Measurements from ENCODE around the gene BRWD1. TPM values are rescaled to one million over a fixed set of nuclear protein-coding genes. Genes with fewer than 3 reads are reported as not detected.

BRWD1 gene
- total and polyA plus RNA-seq, 2 experiments from 2014 or later, result 35.2 to 75.5 TPM

- peaks cover 57% of the 10 kb centered on the region for H3K36me3 Mint-ChIP-seq (ENCODE audit: low read depth)
- H3K27ac Mint-ChIP-seq, result peak overlapping the region; percentile 97
- no peaks in the 10 kb centered on the region for H3K9me2 ChIP-seq (ENCODE audit: insufficient read depth)
- no peak for TF ChIP-seq EZH2phosphoT487 (IDR thresholded peaks at IDR 0.05; ENCODE audit: unreplicated experiment)
- no peak for TF ChIP-seq POLR2AphosphoS5 (IDR thresholded peaks at IDR 0.05; ENCODE audit: low read depth)
- peak overlapping the region; percentile 95; the same call in 1 of the 2 replicates for H3K27ac ChIP-seq (ENCODE audit: low read depth)
- peak overlapping the region; percentile 87 for H3K4me3 ChIP-seq
- peaks cover 10% of the 10 kb centered on the region for H3K27me3 Mint-ChIP-seq (ENCODE audit: insufficient read depth, low read depth, poor library complexity)
- H3K4me1 Mint-ChIP-seq, result peaks cover 49% of the 10 kb centered on the region
- peaks cover 21% of the 10 kb centered on the region for H4K20me1 ChIP-seq (replicated peaks; ENCODE audit: insufficient read depth)
- DNase-seq (ENCODE audit: low spot score) (no peak), ATAC-seq (no peak)
- no peaks in the 10 kb centered on the region for H3K27me3 ChIP-seq (ENCODE audit: insufficient read depth)
- H2AFZ ChIP-seq, result no peak overlapping the region
- H3K4me3 Mint-ChIP-seq, result peak overlapping the region; percentile 92
- peaks cover 23% of the 10 kb centered on the region for H3F3A ChIP-seq (replicated peaks; ENCODE audit: low read depth)
- peaks cover 40% of the 10 kb centered on the region for H3K79me2 ChIP-seq (replicated peaks; ENCODE audit: insufficient read depth)
- peaks cover 54% of the 10 kb centered on the region for H3K4me1 ChIP-seq (ENCODE audit: insufficient read depth)
- peak overlapping the region; percentile 77 for H3K4me2 ChIP-seq
- peaks cover 35% of the 10 kb centered on the region; the same call in 1 of the 2 replicates for H3K36me3 ChIP-seq (ENCODE audit: insufficient read depth)
- H3K9me3 Mint-ChIP-seq, result no peaks in the 10 kb centered on the region
These were observed 34.1 kb upstream of the BRWD1 start for GRCh38 chr21:39347537-39347936.

GRCh38 chr21:39346671-39347331 is 33.4 kb upstream of the BRWD1 start:
- Mint-ChIP-seq H3K27me3 (ENCODE audit: insufficient read depth, low read depth, poor library complexity) (peaks cover 9% of the 10 kb centered on the region), H3K4me3 (peak overlapping the region; percentile 92), H3K27ac (peak overlapping the region; percentile 25; the same call in 1 of the 2 replicates), H3K36me3 (ENCODE audit: low read depth) (peaks cover 64% of the 10 kb centered on the region), H3K4me1 (peaks cover 49% of the 10 kb centered on the region), H3K9me3 (no peaks in the 10 kb centered on the region)
- peaks cover 26% of the 10 kb centered on the region for H3F3A ChIP-seq (replicated peaks; ENCODE audit: low read depth)
- no peak for TF ChIP-seq CREB1 (CRISPR knock-in tag; IDR thresholded peaks at IDR 0.05; ENCODE audit: low read depth)
- no peak for TF ChIP-seq REST (IDR thresholded peaks at IDR 0.05; ENCODE audit: unreplicated experiment)
- no peak for TF ChIP-seq EZH2phosphoT487 (IDR thresholded peaks at IDR 0.05; ENCODE audit: unreplicated experiment)
- TF ChIP-seq ZNF331 (CRISPR knock-in tag; IDR thresholded peaks at IDR 0.05; ENCODE audit: low read depth), result no peak
- TF ChIP-seq POLR2AphosphoS5 (IDR thresholded peaks at IDR 0.05; ENCODE audit: low read depth), result no peak
- TF ChIP-seq NANOG (IDR thresholded peaks at IDR 0.05; ENCODE audit: borderline replicate concordance), result no peak
- TF ChIP-seq STAT1 (IDR thresholded peaks at IDR 0.05; ENCODE audit: unreplicated experiment), result no peak
- TF ChIP-seq EZH2 (IDR thresholded peaks at IDR 0.05; ENCODE audit: low read depth, unreplicated experiment), result no peak
- peak overlapping the region; percentile 77 for H3K4me2 ChIP-seq
- H3K9me2 ChIP-seq (ENCODE audit: insufficient read depth), result no peaks in the 10 kb centered on the region
- H3K4me1 ChIP-seq (ENCODE audit: insufficient read depth), result peaks cover 54% of the 10 kb centered on the region
- H3K4me3 ChIP-seq, result peak overlapping the region; percentile 87
- no peaks in the 10 kb centered on the region for H3K27me3 ChIP-seq (ENCODE audit: insufficient read depth)
- H2AFZ ChIP-seq, result no peak overlapping the region
- peaks cover 40% of the 10 kb centered on the region for H3K79me2 ChIP-seq (replicated peaks; ENCODE audit: insufficient read depth)
- H3K36me3 ChIP-seq (ENCODE audit: insufficient read depth), result peaks cover 40% of the 10 kb centered on the region; the same call in 1 of the 2 replicates
- H4K20me1 ChIP-seq (replicated peaks; ENCODE audit: insufficient read depth), result peaks cover 26% of the 10 kb centered on the region
- ATAC-seq, result no peak
- H3K27ac ChIP-seq (ENCODE audit: low read depth), result 0 out of 2 replicates have a peak overlapping the region, but pooled peaks have one; percentile 7
- no peak for DNase-seq (ENCODE audit: low spot score)

Data from GM23338 (cell line).